NCI-H2029 (cell line): Measurements from ENCODE around the gene NTRK3.

Experiments
- DNase-seq: peaks from one replicate; lab custom pipeline; 2025; lab: John Stamatoyannopoulos, UW

Gene NTRK3

DNA sequence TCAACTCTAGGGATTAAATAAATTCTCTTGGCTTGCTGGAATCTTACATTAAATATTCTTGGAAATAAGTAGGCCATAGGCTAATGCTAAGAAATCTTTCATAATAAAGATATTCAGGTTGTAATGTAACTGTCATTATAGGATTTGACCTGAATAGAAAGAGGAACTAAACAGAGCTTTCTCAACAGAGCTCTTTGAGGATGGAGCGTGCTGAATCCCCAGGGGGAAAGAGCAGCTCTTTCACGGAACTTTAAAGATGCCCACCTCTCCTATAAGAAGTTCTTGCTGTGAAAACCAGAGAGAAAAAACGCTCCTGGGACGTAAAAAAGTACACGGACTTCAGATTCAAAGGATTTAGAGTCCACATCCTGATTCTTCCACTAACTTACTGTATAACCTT is 77.9 kb downstream of the NTRK3 start:
- no peak for DNase-seq

DNA sequence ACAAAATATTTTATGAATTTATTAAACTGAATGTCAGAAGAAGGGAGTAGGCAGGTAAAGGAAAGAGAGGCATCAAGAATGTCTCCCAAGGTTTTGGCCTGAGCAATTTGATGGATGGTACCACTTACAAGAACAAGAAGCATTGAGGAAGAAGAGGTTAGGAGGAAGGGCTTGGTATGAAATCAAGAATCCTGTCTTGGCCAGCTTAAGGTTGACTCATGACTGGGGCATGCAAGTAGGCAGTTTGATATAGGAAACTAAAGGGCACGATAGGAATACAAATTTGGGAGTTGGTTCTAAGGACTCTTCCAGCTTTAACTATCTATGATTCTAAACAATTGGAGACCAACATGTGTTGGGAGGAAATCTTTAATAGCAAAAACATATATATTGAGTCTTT is 79.1 kb downstream of the NTRK3 start:
- DNase-seq: no peak

DNA sequence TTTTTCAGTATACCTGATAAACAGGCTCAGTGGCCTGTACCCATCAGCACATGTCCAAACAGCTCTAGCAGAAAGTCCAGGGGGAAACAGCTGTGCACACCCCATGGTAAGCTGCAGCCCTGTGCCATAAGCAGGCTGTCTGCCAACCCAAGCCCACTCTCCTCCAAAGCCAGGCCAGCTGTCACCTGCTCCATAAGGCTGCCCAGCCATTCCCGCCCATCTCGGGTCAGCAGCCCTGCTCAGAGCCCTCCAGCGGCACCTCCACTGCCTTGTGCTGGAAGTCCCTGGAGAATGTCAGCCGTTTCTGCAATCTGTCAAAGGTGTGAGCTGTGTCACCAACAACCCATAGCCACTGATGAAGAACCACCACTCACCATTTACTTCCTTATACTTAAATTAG is 82.0 kb downstream of the NTRK3 start:
- DNase-seq: no peak

DNA sequence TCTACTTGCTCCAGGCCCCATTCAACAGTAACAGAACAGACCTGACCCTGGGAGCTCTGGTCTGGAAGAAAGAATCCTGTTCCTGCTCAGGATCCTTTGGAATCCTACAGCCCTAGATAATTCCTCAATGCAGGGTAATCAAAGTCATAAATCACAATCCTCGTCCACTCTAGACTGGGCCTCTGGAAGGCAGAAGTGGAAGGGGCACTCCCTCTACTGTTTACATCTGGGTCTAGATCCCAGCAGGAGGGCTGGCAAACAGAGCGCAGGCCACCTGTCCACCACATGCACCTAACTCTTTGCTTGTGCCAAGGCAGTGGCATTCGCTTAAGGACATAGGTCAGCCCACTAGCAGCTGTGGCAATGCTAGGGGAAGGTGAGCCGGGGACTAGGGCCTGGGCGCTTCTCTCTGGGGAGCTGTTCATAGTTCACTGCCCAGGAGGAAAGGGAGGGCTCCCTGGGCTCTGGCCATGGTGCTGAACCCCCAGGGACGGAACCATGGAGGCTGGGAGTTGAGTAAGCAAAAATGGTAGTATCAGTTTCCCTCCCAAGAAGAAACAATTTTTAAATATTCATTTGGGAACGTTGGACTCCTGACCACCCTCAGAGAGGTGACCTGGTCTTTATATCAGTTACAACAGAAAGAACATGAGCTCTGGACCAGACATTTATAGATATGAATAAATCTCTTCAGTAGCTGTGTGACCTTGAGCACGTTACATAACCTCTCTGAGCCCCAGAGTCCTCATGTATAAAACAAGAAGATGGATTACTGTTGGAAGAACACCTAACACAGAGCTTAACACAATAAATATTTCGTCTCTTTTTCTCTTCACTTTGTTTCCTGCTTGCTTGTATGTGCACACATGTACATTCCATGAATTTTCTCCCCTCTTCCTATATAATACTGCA is 90.2 kb downstream of the NTRK3 start:
- no peak for DNase-seq

DNA sequence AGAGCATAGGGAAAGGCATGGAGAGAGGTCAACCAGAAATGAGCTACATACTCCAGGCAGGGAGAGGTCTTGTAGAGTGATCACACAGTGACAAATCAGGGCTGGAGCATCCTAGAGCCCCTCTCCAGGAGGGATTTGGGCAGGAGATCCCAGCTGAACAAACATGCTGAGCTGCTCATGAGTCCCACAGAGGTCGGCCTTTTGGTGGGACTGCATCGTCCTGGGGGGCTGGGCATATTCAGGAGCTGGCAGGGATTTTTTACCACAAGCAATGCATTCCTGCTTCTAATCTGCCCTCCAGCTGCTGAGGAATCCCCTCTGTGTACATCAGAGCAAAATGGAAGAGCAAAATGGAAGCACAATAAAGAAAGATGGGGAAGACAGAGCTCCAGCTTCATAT is 94.9 kb downstream of the NTRK3 start:
- no peak for DNase-seq

DNA sequence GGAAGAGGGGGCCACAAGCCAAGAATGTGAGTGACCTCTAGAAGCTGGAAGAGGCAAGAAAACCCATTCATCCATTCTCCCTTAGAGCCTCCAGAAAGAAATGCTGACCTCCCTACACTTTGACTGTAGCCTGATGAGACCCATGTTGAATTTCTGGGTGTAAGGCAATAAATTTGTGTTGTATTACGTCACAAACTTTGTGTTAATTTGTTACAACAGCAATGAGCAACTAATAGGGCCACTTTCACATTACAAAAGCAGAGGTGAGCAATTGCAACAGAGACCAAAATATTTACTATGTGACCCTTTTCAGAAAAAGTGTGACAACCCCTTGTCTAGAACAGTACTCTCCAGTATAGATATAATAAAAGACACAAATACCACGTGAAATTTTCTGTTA is 101.2 kb downstream of the NTRK3 start:
- DNase-seq: no peak

DNA sequence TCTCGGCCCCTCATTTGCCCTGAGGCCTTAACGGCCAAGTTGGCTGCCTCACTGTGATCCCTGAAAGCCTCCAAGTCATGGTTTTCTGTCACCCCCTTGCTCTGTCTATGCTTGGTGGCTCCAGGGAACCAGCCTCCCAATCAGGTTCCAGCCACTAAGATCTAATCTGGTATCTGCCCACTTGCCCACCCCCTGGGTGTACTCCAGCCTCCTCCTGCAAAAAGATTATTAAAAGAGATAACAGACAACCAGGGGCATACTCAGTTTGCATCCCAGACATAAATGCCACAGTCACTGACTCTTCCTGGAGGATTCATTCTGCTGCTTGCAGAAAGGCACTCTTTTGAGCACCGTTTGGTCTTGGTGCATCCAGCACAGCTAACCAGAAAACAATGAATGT is 103.9 kb downstream of the NTRK3 start:
- no peak for DNase-seq

DNA sequence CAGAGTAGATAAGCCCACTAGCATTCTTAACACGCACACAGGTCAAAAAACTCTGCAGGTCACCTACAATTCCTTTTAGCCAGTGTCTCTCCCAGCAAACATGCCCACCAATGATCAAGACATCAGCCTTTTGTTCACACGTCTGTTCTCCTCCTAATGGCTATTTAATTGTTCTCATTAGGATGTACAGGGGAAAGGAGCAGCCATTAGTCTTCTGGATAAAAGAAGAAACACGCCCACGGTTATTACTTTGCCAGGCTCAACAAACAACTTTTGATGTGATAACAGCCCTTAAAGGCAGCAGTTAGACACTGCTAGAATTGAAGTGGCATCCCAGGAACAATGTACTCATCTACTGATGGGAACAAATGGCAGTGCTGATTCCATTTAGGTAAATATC is 108.8 kb downstream of the NTRK3 start:
- no peak for DNase-seq

DNA sequence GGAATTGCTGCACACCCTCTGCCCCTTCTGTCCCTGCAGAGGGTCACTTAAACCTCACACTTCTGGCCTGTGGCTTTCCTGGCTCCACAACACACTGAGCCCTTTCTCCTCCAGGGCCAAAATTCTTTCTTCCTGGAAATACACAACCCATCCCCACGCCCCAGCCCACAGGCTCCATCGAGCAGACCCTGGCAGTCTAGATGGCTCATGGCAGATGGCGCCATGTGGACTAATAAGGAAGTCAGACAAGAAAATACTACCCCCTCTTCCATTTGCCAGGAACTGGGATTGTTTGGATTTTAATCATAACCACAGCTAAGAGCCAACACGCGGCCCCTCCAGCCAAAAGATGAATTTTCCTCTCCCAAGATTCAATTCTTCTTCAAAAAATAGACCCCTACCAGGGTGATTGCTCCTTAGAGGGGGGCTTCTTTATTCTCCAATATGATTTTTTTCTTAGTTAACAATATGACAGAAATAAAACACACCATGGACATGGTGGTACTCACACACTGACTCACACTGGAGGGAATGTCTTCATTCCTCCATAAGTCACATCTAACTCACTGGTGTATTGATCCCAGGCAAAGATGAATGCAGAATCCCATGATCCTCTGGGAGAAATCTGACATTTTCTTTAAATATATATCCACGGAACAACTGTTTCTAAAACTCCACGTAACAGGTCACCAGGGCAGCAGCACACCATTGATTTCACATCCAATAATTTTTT is 111.5 kb downstream of the NTRK3 start:
- DNase-seq: no peak

DNA sequence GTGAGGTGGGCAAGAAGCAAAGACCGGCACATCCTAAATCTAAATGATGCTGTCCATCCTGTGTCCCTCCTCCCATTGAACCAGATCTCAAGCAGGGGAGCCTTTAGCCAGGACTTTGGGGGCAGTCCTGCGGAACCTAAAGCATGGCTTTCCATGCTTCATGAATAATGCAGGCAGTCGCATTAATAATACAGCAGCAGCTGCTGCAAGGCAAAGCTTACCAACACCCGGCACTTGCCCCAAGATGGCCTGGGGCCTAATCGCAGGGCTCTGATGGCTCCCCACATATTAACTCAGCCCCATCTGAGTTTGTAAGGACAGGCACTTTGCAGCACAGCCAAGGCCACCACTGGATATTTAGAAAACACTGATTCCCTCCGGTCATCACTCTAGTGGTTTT is 114.4 kb downstream of the NTRK3 start:
- no peak for DNase-seq

DNA sequence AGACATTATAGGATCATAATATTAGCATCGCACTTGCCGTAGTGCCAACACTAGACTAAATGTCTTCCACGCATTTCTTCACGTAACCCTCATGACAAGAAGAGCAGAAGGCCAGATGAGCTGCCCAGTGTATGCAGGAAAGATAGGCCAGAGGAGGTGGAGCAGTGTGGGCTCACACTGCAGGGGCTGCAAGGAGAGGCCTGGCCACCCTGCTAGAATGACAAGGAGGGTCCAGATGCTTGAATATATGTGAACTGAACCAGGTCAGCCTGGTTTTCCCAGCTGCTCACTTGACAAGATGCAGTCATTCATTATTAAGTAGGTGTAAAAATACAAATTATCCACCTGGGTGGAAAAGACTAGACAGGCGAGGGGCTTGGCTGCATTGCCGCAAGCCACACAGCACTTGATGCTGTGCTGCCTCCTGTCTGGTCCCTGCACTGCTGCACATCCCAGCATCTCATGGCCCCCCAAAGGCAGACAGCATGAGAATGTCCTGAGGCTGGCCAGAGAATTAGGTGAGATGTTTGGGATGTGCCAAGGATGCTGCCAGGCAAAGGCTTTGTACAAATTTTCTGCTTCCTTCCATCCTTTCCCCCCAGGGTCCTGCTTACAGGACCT is 115.2 kb downstream of the NTRK3 start:
- DNase-seq: no peak

DNA sequence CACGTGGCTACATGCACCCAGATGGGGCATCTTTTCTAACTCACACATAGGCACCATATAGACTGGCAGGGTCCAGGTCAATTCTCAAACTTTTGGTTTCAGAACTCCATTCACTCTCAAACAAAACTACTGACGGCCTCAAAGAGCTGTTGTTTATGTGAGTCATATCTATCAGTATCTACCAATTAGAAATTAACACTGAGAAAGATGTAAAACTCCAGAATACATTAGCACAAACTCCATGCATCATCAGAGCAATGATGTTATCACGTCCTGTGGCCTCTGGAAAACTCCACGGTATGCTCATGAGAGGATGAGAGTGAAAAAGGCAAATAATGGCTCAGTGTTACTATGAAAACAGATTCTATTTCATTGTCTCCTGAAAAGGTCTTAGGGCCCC is 116.1 kb downstream of the NTRK3 start:
- DNase-seq: no peak

DNA sequence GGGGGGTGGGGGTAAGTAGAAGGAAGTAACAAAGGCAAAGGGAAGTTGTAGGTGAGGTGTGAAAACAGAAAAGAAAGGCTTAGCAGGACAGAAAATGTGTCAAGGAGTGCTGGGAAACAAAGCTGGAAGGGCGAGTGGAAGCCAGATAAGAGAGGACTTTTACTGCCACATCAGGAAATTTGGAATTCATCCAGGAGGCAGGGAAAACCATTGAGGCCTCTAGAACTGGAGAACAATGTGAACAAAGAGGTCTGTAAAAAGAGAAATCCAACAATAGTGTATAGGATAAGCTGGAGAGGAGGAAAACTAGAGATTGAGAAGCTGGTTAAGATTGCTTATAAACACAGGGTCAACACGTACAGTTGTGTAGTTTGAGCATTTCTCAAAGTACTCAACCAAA is 116.6 kb downstream of the NTRK3 start:
- no peak for DNase-seq

DNA sequence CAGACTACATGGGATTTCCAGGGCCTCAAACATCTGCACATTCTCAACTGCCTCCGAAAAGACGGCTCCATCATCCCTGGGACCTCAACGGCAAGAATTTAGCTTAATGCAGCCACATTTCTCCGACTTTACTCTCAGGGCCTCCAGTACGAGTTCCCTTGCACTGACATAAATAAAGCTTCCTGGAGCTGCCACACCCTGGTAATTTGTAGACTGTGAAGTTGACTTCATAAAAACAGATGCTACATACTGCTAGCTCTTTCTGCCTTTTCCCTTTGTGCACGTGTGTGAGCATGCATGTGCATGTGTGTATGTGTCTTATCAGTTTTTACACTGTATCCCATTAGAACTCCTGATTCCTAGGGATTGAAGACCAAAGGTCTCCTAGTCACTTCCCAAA is 122.7 kb downstream of the NTRK3 start:
- no peak for DNase-seq

DNA sequence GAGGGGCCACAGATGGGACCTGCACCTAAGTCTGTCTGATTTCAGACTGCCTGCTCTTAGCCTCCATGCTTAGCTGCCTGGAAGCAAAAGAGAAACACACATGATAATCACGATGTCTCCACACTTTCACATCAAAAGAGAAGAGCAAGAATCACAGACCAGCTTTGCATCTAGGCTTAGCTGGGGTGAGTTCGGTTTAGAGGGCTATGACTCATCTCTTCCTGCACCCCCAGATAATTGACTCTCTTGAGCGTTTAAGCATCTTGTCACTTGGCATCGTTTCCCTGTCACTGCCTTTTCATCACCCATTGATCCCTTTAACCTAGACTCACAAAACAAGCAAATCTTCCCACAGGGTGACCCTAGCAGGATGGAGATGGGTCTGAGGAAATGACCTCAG is 124.0 kb downstream of the NTRK3 start:
- no peak for DNase-seq

DNA sequence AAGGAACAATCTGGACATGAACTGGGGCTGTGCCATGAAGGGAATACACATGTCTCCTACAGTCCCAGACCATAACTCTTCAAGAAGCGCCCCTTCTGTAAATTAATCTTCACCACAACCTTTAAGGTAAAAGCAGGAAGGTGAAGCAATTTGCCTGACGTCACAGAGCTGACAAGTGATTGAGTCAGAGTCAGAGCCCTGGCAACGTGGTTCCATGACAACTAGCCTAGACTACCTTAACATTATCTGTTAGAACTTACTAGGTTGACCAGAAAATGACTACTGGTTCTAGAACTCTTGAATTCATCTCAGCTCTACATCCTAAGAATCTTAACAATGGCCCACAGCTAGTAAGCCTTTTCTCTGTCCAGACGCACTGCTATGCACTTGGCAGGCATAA is 124.6 kb downstream of the NTRK3 start:
- no peak for DNase-seq

DNA sequence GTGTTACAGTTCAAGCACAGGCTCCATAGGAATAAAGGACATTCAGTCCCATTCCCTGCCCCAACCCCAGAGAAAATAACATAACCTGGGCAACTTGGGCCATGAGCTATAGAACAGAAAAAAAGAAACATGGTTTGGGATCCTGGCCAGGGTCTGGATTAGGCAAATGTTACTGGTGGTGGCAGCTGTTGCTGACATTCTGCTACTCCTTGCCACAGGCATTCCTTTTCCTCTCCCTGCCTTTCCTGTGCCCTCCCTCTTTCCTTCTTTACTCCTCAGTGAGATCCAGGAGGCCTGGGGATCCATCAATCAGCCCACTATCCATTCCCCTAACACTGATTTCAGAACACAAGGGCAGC is 129.1 kb downstream of the NTRK3 start:
- DNase-seq: no peak

DNA sequence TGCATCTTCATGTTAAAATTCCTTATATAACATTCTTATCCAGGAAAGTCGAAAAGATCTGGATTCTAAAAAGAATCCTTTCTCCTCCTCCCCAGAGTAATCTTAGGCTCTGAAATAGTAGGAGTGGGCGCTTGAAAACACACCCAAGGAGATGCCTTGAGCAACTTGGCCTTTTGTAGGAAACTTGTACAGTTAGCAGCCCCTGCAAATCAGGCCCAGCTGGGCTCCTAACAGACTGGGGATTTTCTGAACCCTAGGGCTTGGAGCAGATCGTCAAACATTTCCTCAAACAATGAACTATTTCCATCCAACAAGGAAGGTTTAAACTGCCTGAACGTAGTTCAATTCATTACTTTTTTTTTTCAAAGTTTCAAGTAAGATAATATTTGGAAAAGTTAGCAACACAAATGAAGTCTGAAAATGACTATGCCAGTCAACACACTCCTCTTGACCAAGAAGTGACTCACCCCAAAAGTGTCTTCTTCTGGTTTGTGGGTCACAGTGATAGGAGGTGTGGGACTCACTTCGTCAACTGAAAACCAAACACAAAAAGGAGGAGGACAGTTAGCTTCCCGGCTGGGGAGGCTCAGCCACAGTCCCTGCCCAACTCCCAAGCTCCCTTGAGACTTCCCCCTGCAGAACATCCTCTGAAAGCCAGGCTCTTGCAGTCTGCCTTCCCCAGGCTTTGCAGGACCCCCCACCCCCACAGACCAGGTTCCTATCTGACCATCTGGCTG is 129.7 kb downstream of the NTRK3 start:
- no peak for DNase-seq

DNA sequence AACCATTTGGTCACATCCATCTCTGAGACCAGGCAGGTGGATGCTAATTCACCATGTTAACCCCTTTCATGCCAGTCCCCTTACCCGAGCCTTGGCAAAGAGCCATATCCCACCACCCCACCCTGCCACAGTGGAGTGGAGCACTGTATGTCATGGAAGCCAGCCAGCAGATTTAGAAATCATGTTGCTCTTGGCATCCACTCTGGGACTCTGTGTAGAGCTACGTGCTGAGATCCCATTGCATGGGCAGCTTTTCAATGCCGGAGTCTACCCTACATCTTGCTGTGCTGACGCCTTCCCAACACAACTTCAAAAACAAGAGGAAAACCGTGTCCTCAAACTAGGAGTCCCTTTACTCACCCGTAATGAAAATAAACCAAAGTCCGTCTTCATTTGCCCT is 131.0 kb downstream of the NTRK3 start:
- no peak for DNase-seq

DNA sequence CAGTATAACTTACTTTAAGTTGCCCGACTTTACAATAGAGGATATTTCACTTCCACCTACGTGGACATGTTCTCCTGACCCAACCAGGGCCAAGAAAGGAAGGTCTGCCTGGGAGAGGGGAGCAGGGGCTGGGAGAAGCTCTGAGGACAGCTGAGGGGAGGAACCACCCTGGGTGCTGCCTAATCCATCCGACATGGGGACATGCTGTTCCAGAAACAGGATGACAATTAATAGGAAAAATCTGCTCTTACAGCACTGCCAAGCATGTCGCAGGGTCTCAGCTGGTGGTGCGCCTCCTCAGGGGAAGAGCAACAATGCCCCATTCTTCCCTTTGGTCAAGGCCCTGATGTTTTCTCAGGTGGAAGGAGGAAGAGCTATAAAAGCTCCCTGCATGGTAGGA is 132.3 kb downstream of the NTRK3 start:
- no peak for DNase-seq

DNA sequence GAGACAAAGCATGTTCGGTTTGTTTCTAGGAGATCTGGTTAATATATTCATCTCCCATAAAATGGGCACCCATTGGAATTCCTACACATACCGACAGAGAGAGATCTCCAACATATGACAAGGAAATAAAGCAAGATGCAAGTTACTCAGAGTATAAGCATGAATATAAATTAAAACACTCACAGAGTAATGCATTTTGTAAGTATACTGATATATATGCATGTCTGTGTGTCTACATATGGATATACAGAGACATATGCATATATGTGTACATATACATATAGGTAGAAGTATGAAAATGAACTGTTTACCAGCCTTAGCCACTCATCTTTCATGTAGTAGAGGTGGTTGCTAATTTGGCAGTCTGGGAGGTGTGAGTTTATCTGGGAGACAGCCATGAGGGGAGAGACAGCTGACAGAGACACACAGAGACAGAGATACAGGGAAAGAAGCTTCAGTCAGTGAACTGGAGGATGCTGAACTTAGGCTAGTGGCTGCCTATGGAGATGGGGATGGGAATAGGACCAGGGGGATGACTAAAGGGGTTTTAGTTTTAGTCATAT is 134.5 kb downstream of the NTRK3 start:
- no peak for DNase-seq

DNA sequence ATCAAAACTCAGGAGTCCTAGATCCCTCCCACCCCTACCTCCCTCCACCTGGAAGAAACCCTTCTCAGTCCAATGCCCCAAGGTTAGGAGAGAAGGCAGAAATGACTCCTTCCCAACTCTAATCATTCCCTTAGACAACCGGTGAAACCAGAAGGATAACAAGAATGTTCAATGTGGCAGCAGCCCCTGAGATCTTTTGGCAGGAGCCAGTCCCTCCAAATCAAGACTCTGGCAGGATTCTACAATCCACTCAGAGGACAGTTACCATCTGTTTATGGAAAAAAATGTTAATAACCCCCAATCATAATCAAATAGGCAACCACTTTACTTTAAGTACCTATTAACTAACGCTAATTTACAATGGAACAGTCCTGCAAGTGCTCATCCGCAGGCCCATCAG is 136.5 kb downstream of the NTRK3 start:
- no peak for DNase-seq
